HepG2 (cell line): ENCODE results near the gene MRPL43. TPM values are rescaled to one million over a fixed set of nuclear protein-coding genes. Genes with fewer than 3 reads are reported as not detected.

ENCODE experiments used
- ATAC-seq: fragments of 200-7000 bp; cut with Tn5 transposase; 3 replicates; pipeline ENCODE4 v1.9.1; 2020; ENCODE audit warnings: mild to moderate bottlenecking, moderate library complexity
- BruUV-seq: library from RNA; stranded (reverse); fragments of 400-500 nt; replicated peaks from 2 replicates; lab custom pipeline; 2021; lab: Mats Ljungman, UMichigan
- CTCF ChIA-PET: fragments of 300-600 bp; formaldehyde crosslinking; extraction: SDS; loops from one replicate; lab custom pipeline; 2021; ENCODE audit warnings: low total read pairs, inconsistent platforms, low intra/inter-chr PET ratio; lab: Yijun Ruan, JAX
- POLR2A ChIA-PET: fragments of 350-600 bp; sonication (Branson Sonifier 250); formaldehyde crosslinking; loops from one replicate; lab custom pipeline; 2020; ENCODE audit warnings: antibody characterized with exemption, inconsistent platforms; lab: Yijun Ruan, JAX
- DNase-seq: peaks from one replicate; pipeline ENCODE4 v3.0.0-alpha.2; 2015; ENCODE audit warnings: low spot score
- FAIRE-seq: peaks from 3 replicates; lab custom pipeline; 2011; peaks lifted over from hg19 to GRCh38; lab: Jason Lieb, UNC
- H2AFZ ChIP-seq: one replicate; pipeline ENCODE4 v1.6.1; 2011; ENCODE audit warnings: low read length, inconsistent platforms
- H3K27ac ChIP-seq: fragments of 300-600 bp; 3 replicates; pipeline ENCODE4 v1.8.0; 2011; ENCODE audit warnings: mixed run types, mild to moderate bottlenecking, mixed read lengths, low read length, inconsistent platforms; ENCODE audit not compliant: insufficient read depth; ENCODE audit errors: extremely low read length
- H3K27me3 ChIP-seq, 2 experiments: fragments of 200-600 bp in 1 of 2; 2 replicates in 1 of 2; 3 replicates in 1 of 2; pipeline versions ENCODE4 v1.6.0 to v1.8.0; 2011; ENCODE audit warnings: low read length in 2 of 2, mild to moderate bottlenecking in 2 of 2, moderate library complexity in 2 of 2, inconsistent platforms in 1 of 2; ENCODE audit not compliant: insufficient read depth in 2 of 2, control insufficient read depth in 1 of 2
- H3K36me3 ChIP-seq, 2 experiments: fragments of 200-600 bp in 1 of 2; replicated peaks in 1 of 2; 2 replicates in 1 of 2; 3 replicates in 1 of 2; pipeline versions ENCODE4 v1.5.1 to v1.8.0; 2011; ENCODE audit warnings: low read length in 2 of 2, inconsistent platforms in 1 of 2; ENCODE audit not compliant: insufficient read depth in 2 of 2, control insufficient read depth in 1 of 2
- H3K4me1 ChIP-seq: 2 replicates; pipeline ENCODE4 v1.5.1; 2012; ENCODE audit warnings: low read length, inconsistent platforms; ENCODE audit not compliant: insufficient read depth
- H3K4me2 ChIP-seq: 2 replicates; pipeline ENCODE4 v1.6.0; 2011; ENCODE audit warnings: low read depth, low read length, inconsistent platforms
- H3K4me3 ChIP-seq, 3 experiments: fragments of 200-600 bp in 1 of 3; sonication (generic), shearing (Covaris generic) in 1 of 3; replicated peaks in 1 of 3; 2 replicates each; pipeline ENCODE4 v1.5.1; 2011 to 2016; ENCODE audit warnings: low read length in 3 of 3, inconsistent platforms in 2 of 3, low read depth in 2 of 3, mild to moderate bottlenecking in 2 of 3, control low read depth in 1 of 3, mixed read lengths in 1 of 3; ENCODE audit not compliant: insufficient read depth in 1 of 3
- H3K79me2 ChIP-seq: one replicate; pipeline ENCODE4 v1.6.1; 2011; ENCODE audit warnings: low read length, inconsistent platforms; ENCODE audit not compliant: insufficient read depth
- H3K9ac ChIP-seq: 2 replicates; pipeline ENCODE4 v1.6.0; 2011; ENCODE audit warnings: mild to moderate bottlenecking, low read depth, low read length, inconsistent platforms; ENCODE audit not compliant: insufficient read depth
- H3K9me3 ChIP-seq: 2 replicates; pipeline ENCODE4 v1.5.1; 2012; ENCODE audit warnings: mild to moderate bottlenecking, low read length
- H4K20me1 ChIP-seq: 2 replicates; pipeline ENCODE4 v1.6.0; 2011; ENCODE audit warnings: inconsistent platforms, mild to moderate bottlenecking, low read length, moderate library complexity; ENCODE audit not compliant: insufficient read depth
- ETV5 ChIP-seq: IDR thresholded peaks from 2 replicates; pipeline ENCODE4 v1.6.1; 2018; ENCODE audit warnings: missing biosample characterization, missing genetic modification reagents, inconsistent platforms, borderline replicate concordance
- FOXC1 ChIP-seq: sonication (generic); formaldehyde crosslinking; IDR thresholded peaks from 2 replicates; pipeline ENCODE4 v1.8.0; 2022; ENCODE audit warnings: mild to moderate bottlenecking, missing genetic modification reagents, borderline replicate concordance
- IKZF4 ChIP-seq: sonication (generic); formaldehyde crosslinking; IDR thresholded peaks from 2 replicates; pipeline ENCODE4 v1.5.1; 2020; ENCODE audit warnings: borderline replicate concordance, mild to moderate bottlenecking, low read depth, missing genetic modification reagents; ENCODE audit errors: not compliant biosample characterization
- KDM4B ChIP-seq: sonication (generic); formaldehyde crosslinking; IDR thresholded peaks from 2 replicates; pipeline ENCODE4 v1.4.0; 2020; ENCODE audit warnings: missing genetic modification reagents
- NCOR1 ChIP-seq: fragments of 200-600 bp; sonication (generic); IDR thresholded peaks from 2 replicates; pipeline ENCODE4 v1.7.0; 2017; ENCODE audit warnings: antibody characterized with exemption, low read length, borderline replicate concordance
- RFX5 ChIP-seq: IDR thresholded peaks from 2 replicates; pipeline ENCODE4 v1.6.1; 2011; ENCODE audit warnings: low read depth, low read length, improper control_type of control experiment
- ZBTB21 ChIP-seq: sonication (generic); formaldehyde crosslinking; IDR thresholded peaks from 2 replicates; pipeline ENCODE4 v1.4.0; 2020; ENCODE audit warnings: missing genetic modification reagents
- ZNF160 ChIP-seq: sonication (generic); formaldehyde crosslinking; IDR thresholded peaks from 2 replicates; pipeline ENCODE4 v1.8.0; 2022; ENCODE audit warnings: mild to moderate bottlenecking, inconsistent platforms, missing genetic modification reagents
- ZNF260 ChIP-seq: sonication (generic); formaldehyde crosslinking; IDR thresholded peaks from 2 replicates; pipeline ENCODE4 v1.4.0; 2020; ENCODE audit warnings: missing genetic modification reagents, low read depth, mild to moderate bottlenecking, borderline replicate concordance
- in situ Hi-C: cut with HindIII; loops from 2 replicates; pipeline ENCODE4 v1.10.0; 2017; ENCODE audit warnings: low pct_unique_long_range_greater_than_20kb; ENCODE audit not compliant: extremely low pct_ligation_motif_present
- intact Hi-C: fragments of 100-400 bp; cut with micrococcal nuclease; formaldehyde crosslinking; loops from one replicate; pipeline ENCODE4 v1.10.0; 2022; ENCODE audit not compliant: unreplicated experiment
- polyA plus RNA-seq, 8 experiments: library from polyadenylated mRNA; depleted of rRNA in 3 of 8; stranded (reverse) in 7 of 8; unstranded in 1 of 8; fragments of >200 nt; fragmentation: Illumina TruSeq in 4 of 8; extraction: Trizol in 4 of 8; gene quantifications; 2 replicates each; pipeline versions ENCODE4 v1.2.1 to v1.2.3, GENCODE V29; 2011 to 2016; ENCODE audit warnings: low read depth in 4 of 8, missing spikeins in 1 of 8, mixed read lengths in 1 of 8; ENCODE audit not compliant: insufficient read depth in 1 of 8
- total RNA-seq, 5 experiments: library from RNA; depleted of rRNA; stranded (reverse); fragments of >200 nt; fragmentation: Illumina TruSeq; extraction: Trizol; gene quantifications; 2 replicates each; pipeline ENCODE4 v1.2.3, GENCODE V29; 2016; ENCODE audit warnings: low read depth in 1 of 5
- TF ChIP-seq, protein P1 (sequence below): fragments of 450-650 bp; IDR thresholded peaks from 2 replicates; pipeline ENCODE4 v1.6.1; 2016

The MRPL43 gene
- total and polyA plus RNA-seq, 2 of the 13 experiments (the other 11 are each of a cell fraction or from before 2014, with no cell fraction given), result 71.0 to 73.7 TPM

DNA sequence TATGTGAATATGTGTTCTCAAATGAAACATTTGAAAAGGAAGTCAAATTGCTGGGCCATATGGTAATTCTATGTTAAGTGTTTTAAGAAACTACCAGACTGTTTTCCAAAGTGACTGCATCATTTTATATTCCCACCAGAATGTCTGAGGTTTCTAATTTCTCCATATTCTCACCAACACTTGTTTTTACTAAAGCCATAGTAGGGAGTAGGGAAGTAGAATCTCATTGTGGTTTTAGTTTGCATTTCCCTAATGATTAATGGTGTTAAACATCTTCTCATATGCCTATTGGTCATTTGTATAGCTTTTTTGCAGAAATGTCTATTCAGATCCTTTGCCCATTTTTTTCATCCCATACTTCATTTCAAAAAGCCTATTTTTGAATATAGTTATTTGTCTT, 27.0 kb downstream of the MRPL43 start:
- Histone ChIP-seq H2AFZ (no peak overlapping the region), H3K36me3 (peaks cover 5 to 44% of the 10 kb centered on the region in 2 experiments), H3K4me1 (peaks cover 29% of the 10 kb centered on the region), H3K79me2 (no peaks in the 10 kb centered on the region), H3K9me3 (no peaks in the 10 kb centered on the region), H3K4me2 (no peak overlapping the region), H3K27ac (no peak overlapping the region), H3K9ac (no peak overlapping the region), H4K20me1 (no peaks in the 10 kb centered on the region; the same call in 1 of the 2 replicates), H3K27me3 (no peaks in the 10 kb centered on the region), H3K4me3 (no peak overlapping the region)
- FAIRE-seq, result no peak
- CTCF ChIA-PET, result no interaction called here
- no TSS peak for BruUV-seq
- TF ChIP-seq ETV5 (no peak), ZNF160 (no peak), FOXC1 (CRISPR knock-in tag) (no peak), RFX5 (no peak), ZNF260 (no peak), IKZF4 (CRISPR knock-in tag) (no peak), NCOR1 (no peak), KDM4B (CRISPR knock-in tag) (no peak), ZBTB21 (no peak)
- TF ChIP-seq, protein P1, sequence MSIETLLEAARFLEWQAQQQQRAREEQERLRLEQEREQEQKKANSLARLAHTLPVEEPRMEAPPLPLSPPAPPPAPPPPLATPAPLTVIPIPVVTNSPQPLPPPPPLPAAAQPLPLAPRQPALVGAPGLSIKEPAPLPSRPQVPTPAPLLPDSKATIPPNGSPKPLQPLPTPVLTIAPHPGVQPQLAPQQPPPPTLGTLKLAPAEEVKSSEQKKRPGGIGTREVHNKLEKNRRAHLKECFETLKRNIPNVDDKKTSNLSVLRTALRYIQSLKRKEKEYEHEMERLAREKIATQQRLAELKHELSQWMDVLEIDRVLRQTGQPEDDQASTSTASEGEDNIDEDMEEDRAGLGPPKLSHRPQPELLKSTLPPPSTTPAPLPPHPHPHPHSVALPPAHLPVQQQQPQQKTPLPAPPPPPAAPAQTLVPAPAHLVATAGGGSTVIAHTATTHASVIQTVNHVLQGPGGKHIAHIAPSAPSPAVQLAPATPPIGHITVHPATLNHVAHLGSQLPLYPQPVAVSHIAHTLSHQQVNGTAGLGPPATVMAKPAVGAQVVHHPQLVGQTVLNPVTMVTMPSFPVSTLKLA, result no peak
- in situ Hi-C loops (no loop called here), intact Hi-C loops (no loop called here)
- DNase-seq, result no peak
- no peak for ATAC-seq
- POLR2A ChIA-PET, result no interaction called here
